GM12878 (cell line): ENCODE results near the gene ZNF423. TPM values are rescaled to one million over a fixed set of nuclear protein-coding genes. Genes with fewer than 3 reads are reported as not detected.

Experiments
- ATAC-seq: fragments of 200-7000 bp; cut with Tn5 transposase; 3 replicates; pipeline ENCODE4 v1.9.1; 2020; ENCODE audit warnings: mild to moderate bottlenecking, moderate library complexity
- BruUV-seq: library from RNA; stranded (reverse); fragments of 400-500 nt; replicated peaks from 2 replicates; lab custom pipeline; 2021; lab: Mats Ljungman, UMichigan
- CTCF ChIA-PET: fragments of 300-600 bp; sonication (Branson Sonifier 250); formaldehyde crosslinking; extraction: SDS; loops from one replicate; lab custom pipeline; 2021; ENCODE audit warnings: inconsistent platforms; lab: Yijun Ruan, JAX
- POLR2A ChIA-PET: fragments of 350-600 bp; formaldehyde crosslinking; extraction: SDS; loops from one replicate; lab custom pipeline; 2021; ENCODE audit warnings: inconsistent platforms; lab: Charles Lee
- RAD21 ChIA-PET: fragments of 300-600 bp; sonication (Branson Sonifier 250); formaldehyde crosslinking; loops from one replicate; lab custom pipeline; 2023; ENCODE audit warnings: antibody characterized with exemption; ENCODE audit not compliant: unreplicated experiment; lab: Charles Lee
- SMC1A ChIA-PET: fragments of 300-600 bp; sonication (Branson Sonifier 250); formaldehyde crosslinking; loops from one replicate; lab custom pipeline; 2023; ENCODE audit not compliant: unreplicated experiment, uncharacterized antibody; lab: Charles Lee
- DNase-seq: peaks from one replicate; pipeline ENCODE4 v3.0.0-alpha.2; 2011; ENCODE audit warnings: low read depth, low spot score
- FAIRE-seq: peaks from 3 replicates; lab custom pipeline; 2011; peaks lifted over from hg19 to GRCh38; lab: Jason Lieb, UNC
- H2AFZ ChIP-seq: 2 replicates; pipeline ENCODE4 v1.6.0; 2011; ENCODE audit warnings: low read depth, low read length, control low read depth; ENCODE audit not compliant: control insufficient read depth
- H3K27ac ChIP-seq: 2 replicates; pipeline ENCODE4 v1.5.1; 2011; ENCODE audit warnings: control low read depth; ENCODE audit not compliant: control insufficient read depth, insufficient read depth
- H3K27me3 ChIP-seq, 2 experiments: replicated peaks in 1 of 2; 2 replicates each; pipeline versions ENCODE4 v1.6.0 to v1.6.1; 2011; ENCODE audit warnings: low read length in 1 of 2; ENCODE audit not compliant: control insufficient read depth in 2 of 2, insufficient read depth in 2 of 2
- H3K36me3 ChIP-seq, 2 experiments: 2 replicates each; pipeline ENCODE4 v1.5.1; 2011; ENCODE audit warnings: low read length in 1 of 2; ENCODE audit not compliant: control insufficient read depth in 2 of 2, insufficient read depth in 2 of 2
- H3K4me1 ChIP-seq: 2 replicates; pipeline ENCODE4 v1.6.1; 2011; ENCODE audit warnings: mild to moderate bottlenecking, low read length, moderate library complexity, mixed read lengths; ENCODE audit not compliant: control insufficient read depth, insufficient read depth
- H3K4me2 ChIP-seq: 2 replicates; pipeline ENCODE4 v1.6.0; 2011; ENCODE audit warnings: control low read depth; ENCODE audit not compliant: control insufficient read depth, insufficient read depth
- H3K4me3 ChIP-seq: fragments of 200-600 bp; sonication (generic); 2 replicates; pipeline ENCODE4 v1.5.1; 2016
- H3K79me2 ChIP-seq: 2 replicates; pipeline ENCODE4 v1.6.0; 2011; ENCODE audit warnings: low read length; ENCODE audit not compliant: control insufficient read depth, insufficient read depth
- H3K9ac ChIP-seq: 2 replicates; pipeline ENCODE4 v1.8.0; 2011; ENCODE audit warnings: low read length, control low read depth, mixed read lengths; ENCODE audit not compliant: control insufficient read depth, insufficient read depth
- H3K9me3 ChIP-seq: replicated peaks from 3 replicates; pipeline ENCODE4 v1.5.1; 2011; ENCODE audit warnings: mild to moderate bottlenecking, low read length; ENCODE audit not compliant: control insufficient read depth, insufficient read depth
- H4K20me1 ChIP-seq: 2 replicates; pipeline ENCODE4 v1.6.0; 2011; ENCODE audit not compliant: control insufficient read depth, insufficient read depth
- BACH1 ChIP-seq: fragments of 450-650 bp; IDR thresholded peaks from 2 replicates; pipeline ENCODE4 v1.6.1; 2017; ENCODE audit warnings: mild to moderate bottlenecking, borderline replicate concordance
- CBX5 ChIP-seq: sonication (generic); IDR thresholded peaks from 2 replicates; pipeline ENCODE4 v1.6.1; 2016; ENCODE audit warnings: low read depth, moderate library complexity, mild to moderate bottlenecking, inconsistent platforms
- CHD1 ChIP-seq: IDR thresholded peaks from 2 replicates; pipeline ENCODE4 v1.6.1; 2012; ENCODE audit warnings: low read depth, low read length, improper control_type of control experiment
- CHD2 ChIP-seq: IDR thresholded peaks from 2 replicates; pipeline ENCODE4 v1.6.1; 2011; ENCODE audit warnings: low read depth, low read length, improper control_type of control experiment, borderline replicate concordance
- EGR1 ChIP-seq, 2 experiments: IDR thresholded peaks; 1 replicate in 1 of 2; 2 replicates in 1 of 2; pipeline ENCODE4 v1.6.1; 2011 to 2012; ENCODE audit warnings: low read depth in 2 of 2, low read length in 2 of 2, borderline replicate concordance in 1 of 2, mild to moderate bottlenecking in 1 of 2, moderate library complexity in 1 of 2
- EZH2 ChIP-seq: IDR thresholded peaks from 2 replicates; pipeline ENCODE4 v1.6.1; 2012; ENCODE audit warnings: low read depth, mild to moderate bottlenecking, control low read depth, inconsistent platforms, low read length, borderline replicate concordance; ENCODE audit not compliant: control insufficient read depth
- HCFC1 ChIP-seq: fragments of 150-350 bp; IDR thresholded peaks from 2 replicates; pipeline ENCODE4 v1.6.1; 2014; ENCODE audit warnings: low read length
- JUNB ChIP-seq: IDR thresholded peaks from 2 replicates; pipeline ENCODE4 v1.6.1; 2016; ENCODE audit warnings: antibody characterized with exemption, mild to moderate bottlenecking
- MTA3 ChIP-seq: IDR thresholded peaks from 2 replicates; pipeline ENCODE4 v1.6.1; 2012; ENCODE audit warnings: low read length, inconsistent platforms, borderline replicate concordance
- NBN ChIP-seq: fragments of 450-650 bp; IDR thresholded peaks from 2 replicates; pipeline ENCODE4 v1.6.1; 2016
- NFIC ChIP-seq: IDR thresholded peaks from 2 replicates; pipeline ENCODE4 v1.6.1; 2012; ENCODE audit warnings: low read depth, mild to moderate bottlenecking, inconsistent platforms, low read length, moderate library complexity
- TAF1 ChIP-seq: IDR thresholded peaks from 2 replicates; pipeline ENCODE4 v1.6.1; 2011; ENCODE audit warnings: mild to moderate bottlenecking, low read depth, low read length, borderline replicate concordance
- TBL1XR1 ChIP-seq: IDR thresholded peaks from 2 replicates; pipeline ENCODE4 v1.6.1; 2012; ENCODE audit warnings: low read depth, low read length, improper control_type of control experiment
- ZNF207 ChIP-seq: fragments of 450-650 bp; IDR thresholded peaks from 2 replicates; pipeline ENCODE4 v1.6.1; 2014; ENCODE audit warnings: antibody characterized with exemption, mild to moderate bottlenecking, borderline replicate concordance
- WGBS: methylation state at CpG from one replicate; pipeline ENCODE4 v1.1.6; 2016; ENCODE audit warnings: low lambda C conversion rate; ENCODE audit not compliant: insufficient replicate concordance, insufficient coverage; ENCODE audit errors: missing lambda C conversion rate; 5-methylcytosine and 5-hydroxymethylcytosine counted together
- in situ Hi-C: fragments of 300-500 bp; cut with MboI; formaldehyde crosslinking; loops from 9 replicates; pipeline ENCODE4 v1.14.3; 2018; ENCODE audit warnings: mixed read lengths
- intact Hi-C: fragments of 100-400 bp; cut with micrococcal nuclease; formaldehyde crosslinking; loops from one replicate; pipeline ENCODE4 v1.14.2; 2022; ENCODE audit not compliant: unreplicated experiment
- polyA plus RNA-seq, 11 experiments: library from polyadenylated mRNA; depleted of rRNA in 4 of 11; unstranded in 6 of 11; stranded (reverse) in 5 of 11; fragments of >200 nt; fragmentation: Nextera tagmentation in 4 of 11; fragmentation: Illumina TruSeq in 1 of 11; extraction: Ambion mirVana in 4 of 11; extraction: Trizol in 1 of 11; gene quantifications; 1 replicate in 1 of 11; 2 replicates in 10 of 11; pipeline versions ENCODE4 v1.2.1 to v1.2.3, GENCODE V29; 2011 to 2016; ENCODE audit warnings: inconsistent platforms in 2 of 11, missing spikeins in 2 of 11, low read depth in 1 of 11
- total RNA-seq, 4 experiments: library from RNA; depleted of rRNA in 3 of 4; stranded (reverse); fragments of >200 nt in 3 of 4; fragmentation: Illumina TruSeq in 1 of 4; extraction: Trizol in 1 of 4; gene quantifications; 2 replicates each; pipeline versions ENCODE4 v1.2.1 to v1.2.3, GENCODE V29; 2013 to 2021
- TF ChIP-seq, protein P1 (sequence below): IDR thresholded peaks from 2 replicates; pipeline ENCODE4 v1.6.1; 2012; ENCODE audit warnings: low read length, inconsistent platforms
- TF ChIP-seq, protein P2 (sequence below): IDR thresholded peaks from 2 replicates; pipeline ENCODE4 v1.6.1; 2012; ENCODE audit warnings: mild to moderate bottlenecking, low read depth, low read length
- TF ChIP-seq, protein P3 (sequence below): fragments of 450-650 bp; IDR thresholded peaks from 2 replicates; pipeline ENCODE4 v1.6.1; 2014; ENCODE audit warnings: mild to moderate bottlenecking
- TF ChIP-seq, protein P4 (sequence below): fragments of 150-350 bp; IDR thresholded peaks from 2 replicates; pipeline ENCODE4 v1.6.1; 2014; ENCODE audit warnings: mild to moderate bottlenecking, low read depth, low read length

ZNF423 gene
- total and polyA plus RNA-seq, 10 of the 15 experiments (the other 5 are each of a cell fraction or from before 2014, with no cell fraction given): 0.03 to 0.64 (median 0.10) TPM

DNA sequence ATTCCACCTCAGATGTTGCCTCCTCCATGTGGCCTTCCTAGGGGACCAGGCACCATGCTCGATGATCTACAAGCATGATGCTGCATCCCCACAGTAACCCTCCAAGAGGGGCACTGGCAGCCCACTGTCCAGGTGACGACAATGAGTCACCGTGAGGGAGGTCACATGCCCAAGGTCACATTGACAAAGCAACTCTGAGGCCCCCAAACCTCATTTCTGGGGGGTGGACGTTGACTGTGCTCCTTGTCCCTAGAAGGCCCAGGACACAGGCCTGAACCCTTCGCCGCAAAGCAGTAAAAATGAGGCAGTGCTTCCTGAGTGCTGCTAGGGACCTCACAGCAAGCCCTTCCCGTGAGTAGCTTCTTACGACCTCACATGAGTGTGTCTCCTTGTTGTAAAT is 345.8 kb downstream of the ZNF423 start:
- DNase-seq (no peak), ATAC-seq (no peak), FAIRE-seq (no peak)
- ChIA-PET RAD21 (no interaction called here), SMC1A (no interaction called here), POLR2A (no interaction called here), CTCF (no interaction called here)
- Histone ChIP-seq H2AFZ (no peak overlapping the region), H3K4me3 (no peak overlapping the region), H3K4me1 (no peaks in the 10 kb centered on the region), H3K9me3 (no peaks in the 10 kb centered on the region), H4K20me1 (no peaks in the 10 kb centered on the region), H3K27me3 (no peaks in the 10 kb centered on the region), H3K4me2 (no peak overlapping the region), H3K9ac (no peak overlapping the region), H3K36me3 (no peaks in the 10 kb centered on the region), H3K79me2 (no peaks in the 10 kb centered on the region), H3K27ac (no peak overlapping the region)
- intact Hi-C loops: no loop called here
- no TSS peak for BruUV-seq
- in situ Hi-C loops: no loop called here
- TF ChIP-seq HCFC1 (no peak), NBN (no peak), TBL1XR1 (no peak), EZH2 (no peak), TAF1 (no peak), JUNB (no peak), MTA3 (no peak), BACH1 (no peak), CHD1 (no peak), NFIC (no peak), ZNF207 (no peak), EGR1 (IDR thresholded peaks at IDR 0.05; ENCODE audit: borderline replicate concordance in 1 of 2, low read depth in 2 of 2, low read length in 2 of 2) (no peak), CHD2 (no peak), CBX5 (no peak)
- TF ChIP-seq, protein P1, sequence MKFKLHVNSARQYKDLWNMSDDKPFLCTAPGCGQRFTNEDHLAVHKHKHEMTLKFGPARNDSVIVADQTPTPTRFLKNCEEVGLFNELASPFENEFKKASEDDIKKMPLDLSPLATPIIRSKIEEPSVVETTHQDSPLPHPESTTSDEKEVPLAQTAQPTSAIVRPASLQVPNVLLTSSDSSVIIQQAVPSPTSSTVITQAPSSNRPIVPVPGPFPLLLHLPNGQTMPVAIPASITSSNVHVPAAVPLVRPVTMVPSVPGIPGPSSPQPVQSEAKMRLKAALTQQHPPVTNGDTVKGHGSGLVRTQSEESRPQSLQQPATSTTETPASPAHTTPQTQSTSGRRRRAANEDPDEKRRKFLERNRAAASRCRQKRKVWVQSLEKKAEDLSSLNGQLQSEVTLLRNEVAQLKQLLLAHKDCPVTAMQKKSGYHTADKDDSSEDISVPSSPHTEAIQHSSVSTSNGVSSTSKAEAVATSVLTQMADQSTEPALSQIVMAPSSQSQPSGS: no peak
- TF ChIP-seq, protein P2, sequence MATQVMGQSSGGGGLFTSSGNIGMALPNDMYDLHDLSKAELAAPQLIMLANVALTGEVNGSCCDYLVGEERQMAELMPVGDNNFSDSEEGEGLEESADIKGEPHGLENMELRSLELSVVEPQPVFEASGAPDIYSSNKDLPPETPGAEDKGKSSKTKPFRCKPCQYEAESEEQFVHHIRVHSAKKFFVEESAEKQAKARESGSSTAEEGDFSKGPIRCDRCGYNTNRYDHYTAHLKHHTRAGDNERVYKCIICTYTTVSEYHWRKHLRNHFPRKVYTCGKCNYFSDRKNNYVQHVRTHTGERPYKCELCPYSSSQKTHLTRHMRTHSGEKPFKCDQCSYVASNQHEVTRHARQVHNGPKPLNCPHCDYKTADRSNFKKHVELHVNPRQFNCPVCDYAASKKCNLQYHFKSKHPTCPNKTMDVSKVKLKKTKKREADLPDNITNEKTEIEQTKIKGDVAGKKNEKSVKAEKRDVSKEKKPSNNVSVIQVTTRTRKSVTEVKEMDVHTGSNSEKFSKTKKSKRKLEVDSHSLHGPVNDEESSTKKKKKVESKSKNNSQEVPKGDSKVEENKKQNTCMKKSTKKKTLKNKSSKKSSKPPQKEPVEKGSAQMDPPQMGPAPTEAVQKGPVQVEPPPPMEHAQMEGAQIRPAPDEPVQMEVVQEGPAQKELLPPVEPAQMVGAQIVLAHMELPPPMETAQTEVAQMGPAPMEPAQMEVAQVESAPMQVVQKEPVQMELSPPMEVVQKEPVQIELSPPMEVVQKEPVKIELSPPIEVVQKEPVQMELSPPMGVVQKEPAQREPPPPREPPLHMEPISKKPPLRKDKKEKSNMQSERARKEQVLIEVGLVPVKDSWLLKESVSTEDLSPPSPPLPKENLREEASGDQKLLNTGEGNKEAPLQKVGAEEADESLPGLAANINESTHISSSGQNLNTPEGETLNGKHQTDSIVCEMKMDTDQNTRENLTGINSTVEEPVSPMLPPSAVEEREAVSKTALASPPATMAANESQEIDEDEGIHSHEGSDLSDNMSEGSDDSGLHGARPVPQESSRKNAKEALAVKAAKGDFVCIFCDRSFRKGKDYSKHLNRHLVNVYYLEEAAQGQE: no peak
- TF ChIP-seq, protein P3, sequence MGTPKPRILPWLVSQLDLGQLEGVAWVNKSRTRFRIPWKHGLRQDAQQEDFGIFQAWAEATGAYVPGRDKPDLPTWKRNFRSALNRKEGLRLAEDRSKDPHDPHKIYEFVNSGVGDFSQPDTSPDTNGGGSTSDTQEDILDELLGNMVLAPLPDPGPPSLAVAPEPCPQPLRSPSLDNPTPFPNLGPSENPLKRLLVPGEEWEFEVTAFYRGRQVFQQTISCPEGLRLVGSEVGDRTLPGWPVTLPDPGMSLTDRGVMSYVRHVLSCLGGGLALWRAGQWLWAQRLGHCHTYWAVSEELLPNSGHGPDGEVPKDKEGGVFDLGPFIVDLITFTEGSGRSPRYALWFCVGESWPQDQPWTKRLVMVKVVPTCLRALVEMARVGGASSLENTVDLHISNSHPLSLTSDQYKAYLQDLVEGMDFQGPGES: no peak
- TF ChIP-seq, protein P4, sequence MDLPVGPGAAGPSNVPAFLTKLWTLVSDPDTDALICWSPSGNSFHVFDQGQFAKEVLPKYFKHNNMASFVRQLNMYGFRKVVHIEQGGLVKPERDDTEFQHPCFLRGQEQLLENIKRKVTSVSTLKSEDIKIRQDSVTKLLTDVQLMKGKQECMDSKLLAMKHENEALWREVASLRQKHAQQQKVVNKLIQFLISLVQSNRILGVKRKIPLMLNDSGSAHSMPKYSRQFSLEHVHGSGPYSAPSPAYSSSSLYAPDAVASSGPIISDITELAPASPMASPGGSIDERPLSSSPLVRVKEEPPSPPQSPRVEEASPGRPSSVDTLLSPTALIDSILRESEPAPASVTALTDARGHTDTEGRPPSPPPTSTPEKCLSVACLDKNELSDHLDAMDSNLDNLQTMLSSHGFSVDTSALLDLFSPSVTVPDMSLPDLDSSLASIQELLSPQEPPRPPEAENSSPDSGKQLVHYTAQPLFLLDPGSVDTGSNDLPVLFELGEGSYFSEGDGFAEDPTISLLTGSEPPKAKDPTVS: no peak
- 20% methylated on average over 8 of the region's 8 CpGs for WGBS
